SU-DHL-6 (cell line): ENCODE data around the gene CSPG4.

Experiments
- EZH2phosphoT487 ChIP-seq: fragments of 200-600 bp; sonication (generic), shearing (Covaris generic); conservative IDR thresholded peaks from 2 replicates; pipeline ENCODE4 v1.6.1; 2018; ENCODE audit warnings: mild to moderate bottlenecking, antibody characterized with exemption, low read length, moderate library complexity, mixed read lengths
- TF ChIP-seq, protein P1 (sequence below): fragments of 200-600 bp; sonication (generic); IDR thresholded peaks from one replicate; pipeline ENCODE4 v1.5.1; 2017; ENCODE audit warnings: antibody characterized with exemption, mild to moderate bottlenecking, low read length, moderate library complexity; ENCODE audit not compliant: insufficient read depth, poor library complexity, severe bottlenecking

DNA sequence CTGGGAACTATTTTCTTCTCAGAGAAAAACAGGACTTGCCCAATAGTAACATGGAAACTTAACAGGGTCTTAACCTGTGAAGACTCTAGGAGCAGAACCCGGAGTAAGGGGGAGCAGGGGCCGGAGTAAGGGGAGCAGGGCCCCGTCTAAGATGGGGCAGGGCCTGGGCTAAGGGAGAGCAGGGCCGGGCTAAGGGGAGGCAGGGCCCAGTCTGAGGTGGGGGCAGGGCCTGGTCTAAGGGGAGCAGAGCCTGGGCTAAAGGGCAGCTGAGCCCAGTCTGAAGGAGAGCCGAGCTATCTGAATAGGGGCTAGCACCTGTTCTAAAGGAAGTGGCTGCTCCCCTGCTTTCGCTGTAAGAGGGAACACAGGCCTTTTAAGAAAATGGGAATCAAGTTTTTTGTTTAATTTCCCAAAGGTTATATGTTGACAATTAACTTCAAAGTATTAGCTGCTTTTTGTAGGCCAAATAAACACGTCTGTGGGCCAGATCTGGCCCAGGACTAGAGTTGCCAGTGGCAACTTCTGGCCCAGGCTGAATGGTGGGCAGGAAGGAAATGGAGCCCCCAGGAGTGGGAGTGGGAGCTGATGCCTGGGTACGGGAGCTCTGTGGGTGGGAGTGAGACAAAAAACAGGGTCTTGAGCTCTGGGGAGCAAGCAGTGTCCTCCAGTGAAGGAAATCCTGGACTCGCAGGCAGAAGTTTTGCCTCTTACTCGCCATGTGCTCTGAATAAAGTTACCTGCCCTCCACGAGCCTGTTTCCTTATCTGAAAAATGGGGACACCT, 32.5 kb downstream of the CSPG4 start:
- TF ChIP-seq, protein P1, sequence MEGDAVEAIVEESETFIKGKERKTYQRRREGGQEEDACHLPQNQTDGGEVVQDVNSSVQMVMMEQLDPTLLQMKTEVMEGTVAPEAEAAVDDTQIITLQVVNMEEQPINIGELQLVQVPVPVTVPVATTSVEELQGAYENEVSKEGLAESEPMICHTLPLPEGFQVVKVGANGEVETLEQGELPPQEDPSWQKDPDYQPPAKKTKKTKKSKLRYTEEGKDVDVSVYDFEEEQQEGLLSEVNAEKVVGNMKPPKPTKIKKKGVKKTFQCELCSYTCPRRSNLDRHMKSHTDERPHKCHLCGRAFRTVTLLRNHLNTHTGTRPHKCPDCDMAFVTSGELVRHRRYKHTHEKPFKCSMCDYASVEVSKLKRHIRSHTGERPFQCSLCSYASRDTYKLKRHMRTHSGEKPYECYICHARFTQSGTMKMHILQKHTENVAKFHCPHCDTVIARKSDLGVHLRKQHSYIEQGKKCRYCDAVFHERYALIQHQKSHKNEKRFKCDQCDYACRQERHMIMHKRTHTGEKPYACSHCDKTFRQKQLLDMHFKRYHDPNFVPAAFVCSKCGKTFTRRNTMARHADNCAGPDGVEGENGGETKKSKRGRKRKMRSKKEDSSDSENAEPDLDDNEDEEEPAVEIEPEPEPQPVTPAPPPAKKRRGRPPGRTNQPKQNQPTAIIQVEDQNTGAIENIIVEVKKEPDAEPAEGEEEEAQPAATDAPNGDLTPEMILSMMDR, result no peak
- TF ChIP-seq EZH2phosphoT487, result no peak
